Pulmonary artery endothelial cell (primary cell): ENCODE data around the gene GOLGA6C. TPM values are rescaled to one million over a fixed set of nuclear protein-coding genes. Genes with fewer than 3 reads are reported as not detected.
"Not testable (repeated sequence)": the region's sequence is repeated elsewhere in the genome, so short reads cannot be mapped to it uniquely, and the experiment has no call there.

Source experiments
- DNase-seq: peaks from one replicate; pipeline ENCODE4 v3.0.0-alpha.2; 2011; ENCODE audit warnings: low read depth, low spot score
- total RNA-seq: library from RNA; depleted of rRNA; stranded (reverse); fragments of >200 nt; gene quantifications from 2 replicates; pipeline ENCODE4 v1.2.3, GENCODE V29; 2014

The GOLGA6C gene
- total RNA-seq, 1 donor from 2014 or later, result not detected

DNA sequence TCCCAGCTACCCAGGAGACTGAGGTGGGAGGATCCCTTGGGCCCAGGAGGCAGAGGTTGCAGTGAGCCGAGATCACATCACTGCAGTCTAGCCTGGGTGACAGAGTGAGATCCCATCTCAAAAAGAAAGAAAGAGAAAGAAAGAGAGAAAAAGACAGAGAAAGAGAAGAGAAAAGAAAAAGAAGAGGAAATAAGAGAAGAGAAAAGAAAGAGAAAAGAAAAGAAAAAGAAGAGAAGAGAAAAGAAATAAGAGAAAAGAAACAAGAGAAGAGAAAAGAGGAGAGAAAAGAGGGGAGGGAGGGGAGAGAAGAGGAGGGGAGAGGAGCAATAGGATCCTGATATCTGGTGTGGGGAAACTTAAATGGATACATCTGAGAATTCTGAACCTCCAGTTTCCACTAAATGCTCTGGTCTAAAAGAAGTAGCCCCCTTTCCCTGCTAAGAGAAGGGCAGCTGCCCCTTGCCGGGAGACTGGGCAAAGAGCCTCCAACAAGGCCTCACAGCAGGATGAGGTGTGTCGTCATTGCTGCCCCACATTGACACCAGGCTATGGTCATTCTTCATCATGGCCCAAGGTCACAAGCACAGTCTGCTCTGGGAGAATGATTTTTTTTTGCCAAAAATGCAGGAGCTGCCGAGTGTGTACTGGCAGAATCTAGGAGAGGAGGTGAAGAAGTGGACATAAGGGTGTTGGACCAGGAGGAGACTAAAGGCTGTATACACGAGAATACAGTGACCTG, 56.6 kb downstream of the GOLGA6C start:
- DNase-seq, result no peak

- not testable (repeated sequence) for DNase-seq
These were observed 61.2 kb downstream of the GOLGA6C start for GRCh38 chr15:75319231-75319897.

Other genes starting within 250 kb of the GOLGA6C start
- 8.4 and 11.8 TPM in 2 replicates for gene PPCDC, start 234.7 kb upstream of the GOLGA6C start, total RNA-seq
- gene C15orf39, start 56.5 kb upstream of the GOLGA6C start, total RNA-seq, result 4.1 and 6.4 TPM in 2 replicates
- gene GOLGA6D, start 24.5 kb downstream of the GOLGA6C start, total RNA-seq, result not detected in 2 replicates
- 71.5 and 81.1 TPM in 2 replicates for gene COMMD4, start 77.7 kb downstream of the GOLGA6C start, total RNA-seq
- 9.6 and 10.6 TPM in 2 replicates for gene NEIL1, start 88.7 kb downstream of the GOLGA6C start, total RNA-seq
- 118 and 136 TPM in 2 replicates for gene MAN2C1, start 110.3 kb downstream of the GOLGA6C start, total RNA-seq
- gene SIN3A, start 193.4 kb downstream of the GOLGA6C start, total RNA-seq, result 20.8 and 25.7 TPM in 2 replicates